ENCODE measurements around the gene FEZF2.

The FEZF2 gene

GRCh38 chr3:62378311-62378789, 5.0 kb upstream of the FEZF2 start:
- DNase-seq (ENCODE audit: insufficient read length, low spot score) (no peak), FAIRE-seq (no peak)
- TF ChIP-seq POLR2A (IDR thresholded peaks at IDR 0.05; ENCODE audit: low read depth, low read length) = no peak

DNA sequence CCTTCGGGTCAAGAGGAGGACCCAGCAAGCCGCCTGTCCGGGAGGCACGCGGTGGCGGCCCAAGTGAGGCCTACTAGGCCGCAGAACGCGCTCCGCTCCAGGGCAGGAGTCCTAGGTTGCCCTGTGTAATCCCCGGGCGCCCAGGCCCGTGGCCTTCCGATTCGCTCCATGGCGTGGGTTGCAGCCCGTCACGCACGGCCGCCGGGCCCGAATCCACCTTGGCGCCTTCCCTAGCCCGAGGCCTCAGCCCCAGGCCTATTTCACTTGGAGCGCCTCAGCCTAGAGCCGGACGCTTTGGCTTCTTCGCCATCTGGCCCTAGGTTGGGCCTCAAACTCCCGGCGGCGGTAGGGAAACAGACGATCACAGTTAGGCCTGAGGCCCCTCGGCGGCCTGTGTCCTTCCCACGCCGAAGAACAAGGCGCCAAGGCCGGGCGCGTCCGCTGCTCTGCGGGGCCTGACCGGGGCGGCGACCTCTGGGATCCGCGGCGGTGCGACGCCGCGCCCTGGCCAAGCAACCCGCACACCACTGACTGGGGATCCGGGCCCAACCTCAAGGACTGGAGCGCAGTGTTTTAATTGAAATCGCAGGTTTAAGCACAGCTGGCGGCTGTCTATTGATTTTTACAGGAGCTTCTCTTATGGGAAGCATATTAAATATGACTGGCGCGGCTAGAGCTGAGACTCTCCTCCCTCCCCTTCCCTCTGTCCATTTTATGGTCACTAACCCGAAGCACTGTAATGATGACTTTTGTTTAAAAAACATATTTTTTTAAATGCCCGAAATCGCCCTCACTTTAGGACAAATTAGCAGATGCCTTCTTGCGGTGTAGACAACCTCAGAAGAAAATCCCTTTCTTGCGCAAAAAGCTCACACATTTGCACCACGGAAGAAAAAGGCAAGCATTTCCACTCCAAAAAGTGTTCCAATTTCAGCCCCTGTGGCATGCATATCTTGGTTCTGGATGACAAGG, 3.8 kb upstream of the FEZF2 start:
- FAIRE-seq = no peak
- DNase-seq (ENCODE audit: insufficient read length, low spot score) = no peak
- TF ChIP-seq POLR2A (IDR thresholded peaks at IDR 0.05; ENCODE audit: low read depth, low read length) = no peak

DNA sequence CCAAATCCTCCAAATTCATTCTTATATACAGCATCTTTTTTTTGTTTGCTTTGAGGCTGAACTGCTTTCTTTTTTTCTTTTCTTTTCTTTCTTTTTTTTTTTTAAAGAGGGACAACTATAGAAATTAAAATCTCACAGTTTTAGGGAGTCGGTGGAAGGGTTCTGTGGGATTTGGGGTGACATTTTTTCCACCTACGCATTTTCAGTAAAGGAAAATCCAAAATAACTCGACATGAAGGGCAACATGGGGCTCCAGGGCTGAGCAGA, 3.0 kb upstream of the FEZF2 start:
- DNase-seq (ENCODE audit: insufficient read length, low spot score) (no peak), FAIRE-seq (no peak)
- no peak for TF ChIP-seq POLR2A (IDR thresholded peaks at IDR 0.05; ENCODE audit: low read depth, low read length)

DNA sequence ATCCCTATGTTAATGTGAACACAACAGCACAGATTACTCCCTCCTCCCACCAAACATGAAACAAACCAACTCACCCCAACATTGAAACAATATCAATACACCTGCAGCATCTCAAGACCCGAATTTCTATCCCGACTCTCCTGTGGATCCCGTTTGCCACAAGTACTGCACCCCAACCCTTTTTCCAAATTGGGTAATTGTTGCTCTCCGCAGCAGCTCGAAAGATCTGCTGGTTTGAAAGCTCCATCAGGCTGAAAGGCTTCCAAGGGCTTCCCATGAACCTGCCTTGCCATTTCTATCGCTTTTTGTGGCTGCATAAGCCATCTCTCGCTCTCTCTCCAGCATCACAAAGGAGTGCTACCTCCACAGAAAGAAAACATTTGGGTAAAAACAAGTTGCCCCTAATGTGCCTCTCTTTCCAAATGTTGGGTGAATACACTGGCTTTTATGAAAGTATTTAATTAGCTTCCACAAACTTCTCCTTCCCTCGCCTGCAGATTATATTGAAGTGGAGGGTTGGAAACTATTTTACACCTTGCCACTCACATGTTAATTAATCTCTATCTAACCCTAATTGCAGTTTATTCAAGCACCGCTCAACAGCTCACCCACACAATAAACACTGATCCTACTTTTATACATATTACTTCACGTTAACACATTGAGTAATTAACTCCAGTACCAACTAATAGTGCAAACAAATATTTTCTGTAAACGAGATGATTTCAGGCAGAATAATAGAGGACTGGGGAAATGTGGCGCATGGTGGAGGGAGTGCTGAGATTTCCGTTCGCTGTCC, 2.5 kb upstream of the FEZF2 start:
- TF ChIP-seq POLR2A (IDR thresholded peaks at IDR 0.05; ENCODE audit: low read depth, low read length) = no peak
- no peak for DNase-seq (ENCODE audit: insufficient read length, low spot score)
- FAIRE-seq = no peak

- no peak for FAIRE-seq
These were observed 1.2 kb upstream of the FEZF2 start for GRCh38 chr3:62374341-62375218.

GRCh38 chr3:62373714-62374333, 474 bp upstream of the FEZF2 start:
- DNase-seq (ENCODE audit: insufficient read length, low spot score) (no peak), FAIRE-seq (no peak)
- no peak for TF ChIP-seq POLR2A (IDR thresholded peaks at IDR 0.05; ENCODE audit: low read depth, low read length)

More at GRCh38 chr3:62374341-62375218, 1.2 kb upstream of the FEZF2 start:
- DNase-seq (ENCODE audit: insufficient read length, low spot score) = no peak
- no peak for TF ChIP-seq POLR2A (IDR thresholded peaks at IDR 0.05; ENCODE audit: low read depth, low read length)

- DNase-seq (ENCODE audit: insufficient read length, low spot score) (no peak), FAIRE-seq (no peak)
- TF ChIP-seq POLR2A (IDR thresholded peaks at IDR 0.05; ENCODE audit: low read depth, low read length) = no peak
These were observed 719 bp downstream of the FEZF2 start for GRCh38 chr3:62372621-62373041.

- TF ChIP-seq POLR2A (IDR thresholded peaks at IDR 0.05; ENCODE audit: low read depth, low read length) = no peak
- DNase-seq (ENCODE audit: insufficient read length, low spot score) = no peak
- no peak for FAIRE-seq
These were observed 1.4 kb downstream of the FEZF2 start for GRCh38 chr3:62371720-62372591.

DNA sequence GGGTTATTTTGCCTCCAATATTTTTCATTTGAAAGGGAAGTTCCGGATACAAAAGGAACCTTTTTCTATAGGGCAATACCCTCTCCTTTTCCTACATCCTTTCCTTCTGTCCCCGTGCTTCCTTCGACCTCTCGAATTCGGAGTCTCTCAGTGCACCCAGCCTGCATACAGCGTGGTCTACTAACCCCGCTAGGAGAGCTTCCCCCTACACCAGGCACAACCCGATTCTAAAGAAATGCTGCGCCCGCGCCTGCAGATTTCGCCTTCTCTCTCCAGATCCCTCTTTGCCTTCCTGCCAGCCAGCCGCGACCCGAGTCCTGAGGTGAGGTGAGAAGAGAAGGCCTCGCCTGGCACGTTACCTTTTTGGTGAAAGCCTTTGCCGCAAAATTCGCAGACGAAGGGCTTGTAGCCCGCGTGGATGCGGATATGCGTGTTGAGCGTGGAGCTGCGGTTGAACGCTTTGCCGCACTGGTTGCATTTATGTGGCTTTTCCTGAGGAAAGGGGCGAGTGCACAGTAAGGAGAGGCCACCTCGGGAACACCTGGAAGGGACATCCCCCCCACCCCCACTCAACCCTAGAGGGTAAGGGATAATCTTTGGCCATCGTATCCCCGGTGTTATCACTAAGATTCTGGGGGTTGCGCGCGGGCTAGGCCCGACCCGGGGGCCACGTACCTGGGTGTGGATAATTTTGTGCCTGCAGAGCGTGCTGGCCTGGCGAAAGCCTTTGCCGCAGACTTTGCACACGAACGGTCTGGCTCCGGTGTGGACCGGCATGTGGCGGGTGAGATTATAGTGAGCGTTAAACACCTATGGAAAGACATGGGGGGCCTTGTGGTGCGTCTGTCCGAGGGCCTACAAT, 2.3 kb downstream of the FEZF2 start:
- no peak for DNase-seq (ENCODE audit: insufficient read length, low spot score)
- no peak for FAIRE-seq
- no peak for TF ChIP-seq POLR2A (IDR thresholded peaks at IDR 0.05; ENCODE audit: low read depth, low read length)

- no peak for TF ChIP-seq POLR2A (IDR thresholded peaks at IDR 0.05; ENCODE audit: low read depth, low read length)
- no peak for FAIRE-seq
- no peak for DNase-seq (ENCODE audit: insufficient read length, low spot score)
These were observed 3.1 kb downstream of the FEZF2 start for GRCh38 chr3:62370112-62370857.

- no peak for TF ChIP-seq POLR2A (IDR thresholded peaks at IDR 0.05; ENCODE audit: low read depth, low read length)
- FAIRE-seq (no peak), DNase-seq (ENCODE audit: insufficient read length, low spot score) (no peak)
These were observed 3.9 kb downstream of the FEZF2 start for GRCh38 chr3:62369476-62369743.
